ENCODE data around the gene MDH2. TPM values are rescaled to one million over a fixed set of nuclear protein-coding genes. Genes with fewer than 3 reads are reported as not detected.
"Not testable (repeated sequence)": the region's sequence is repeated elsewhere in the genome, so short reads cannot be mapped to it uniquely, and the experiment has no call there.

Gene MDH2
- polyA plus RNA-seq, 3 donors = 204 to 221 (median 212) TPM

GRCh38 chr7:76106130-76106529, 58.2 kb downstream of the MDH2 start:
- not testable (repeated sequence) for DNase-seq (ENCODE audit: low read depth in 3 of 3, low spot score in 2 of 3)

GRCh38 chr7:76106893-76107292, 59.0 kb downstream of the MDH2 start:
- DNase-seq (ENCODE audit: low read depth in 3 of 3, low spot score in 2 of 3) = no peak

- DNase-seq (ENCODE audit: low read depth in 3 of 3, low spot score in 2 of 3) = no peak
These were observed 60.8 kb downstream of the MDH2 start for GRCh38 chr7:76108540-76109233.

GRCh38 chr7:76113042-76113630, 65.2 kb downstream of the MDH2 start:
- DNase-seq (ENCODE audit: low read depth in 3 of 3, low spot score in 2 of 3) = not testable (repeated sequence)

- DNase-seq (ENCODE audit: low read depth in 3 of 3, low spot score in 2 of 3) = not testable (repeated sequence)
These were observed 66.8 kb downstream of the MDH2 start for GRCh38 chr7:76114742-76115141.

Other genes starting within 250 kb of the MDH2 start
- under 1 TPM in 1 of 3 donors, not detected in 2; 0.36 TPM for gene CCL24, start 234.3 kb upstream of the MDH2 start, polyA plus RNA-seq (ENCODE audit: insufficient read length in 3 of 3)
- 10 to 100 TPM; 55.4 to 65.8 (median 55.4) TPM for gene RHBDD2, start 169.1 kb upstream of the MDH2 start, polyA plus RNA-seq (ENCODE audit: insufficient read length in 3 of 3)
- gene POR, start 133.0 kb upstream of the MDH2 start, polyA plus RNA-seq (ENCODE audit: insufficient read length in 3 of 3) = 10 to 100 TPM; 53.9 to 56.4 (median 55.2) TPM
- gene TMEM120A, start 53.5 kb upstream of the MDH2 start, polyA plus RNA-seq (ENCODE audit: insufficient read length in 3 of 3) = 10 to 100 TPM; 50.8 to 63.5 (median 62.2) TPM
- 10 to 100 TPM; 42.8 to 54.1 (median 53.0) TPM for gene STYXL1, start 106 bp upstream of the MDH2 start, polyA plus RNA-seq (ENCODE audit: insufficient read length in 3 of 3)
- 1 to 10 TPM in 2 of 3 donors, under 1 TPM in 1; 0.86 to 2.3 (median 1.1) TPM for gene SRRM3, start 153.8 kb downstream of the MDH2 start, polyA plus RNA-seq (ENCODE audit: insufficient read length in 3 of 3)